Activated T-cell treated with anti-CD3 and anti-CD28 coated beads for 4 hours (primary cell): Measurements from ENCODE around the gene BHLHE23.

Source experiments
- DNase-seq: peaks from one replicate; pipeline ENCODE4 v3.0.0-alpha.2; 2020

The BHLHE23 gene

DNA sequence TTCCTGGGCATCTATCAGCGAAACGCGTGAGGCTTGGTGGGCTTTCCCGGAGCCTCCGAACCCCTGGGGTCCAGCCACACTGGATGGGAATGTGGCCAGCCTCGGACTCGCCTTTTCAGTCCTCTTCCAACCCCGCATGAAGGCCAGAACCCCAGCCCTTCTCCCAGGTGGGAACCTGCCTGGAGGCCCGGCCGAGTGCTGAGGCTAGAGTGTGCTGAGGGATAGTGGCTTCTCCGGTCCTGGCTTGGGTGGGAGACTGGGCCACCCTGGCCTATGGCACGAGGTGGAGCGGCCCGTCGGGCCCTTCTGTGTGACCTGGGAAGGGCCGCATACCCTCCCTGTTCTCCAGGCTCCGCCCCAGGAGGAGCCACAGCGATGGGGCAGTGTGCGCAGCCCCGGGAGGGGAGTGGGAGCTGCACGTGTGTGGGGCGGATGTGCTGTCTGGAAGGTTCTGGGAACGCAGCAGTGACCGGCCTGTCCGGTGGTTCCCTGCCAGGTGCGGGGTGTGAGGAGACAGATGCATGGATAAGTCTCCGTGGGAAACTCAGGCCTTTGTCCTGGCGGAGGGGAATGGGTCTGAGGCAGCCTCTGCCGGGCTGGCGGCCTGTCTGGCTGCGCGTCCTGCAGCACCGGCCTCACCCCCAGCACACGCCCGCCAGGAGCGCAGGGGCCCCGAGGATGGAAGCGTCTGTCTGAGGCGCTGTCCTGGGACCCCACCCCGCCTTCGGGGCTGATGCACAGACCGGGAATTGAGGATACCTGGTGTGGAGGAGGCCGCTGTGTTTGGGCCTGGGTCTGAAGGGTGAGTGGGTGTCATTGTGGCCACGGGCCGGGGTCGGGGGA, 1.1 kb upstream of the BHLHE23 start:
- no peak for DNase-seq

DNA sequence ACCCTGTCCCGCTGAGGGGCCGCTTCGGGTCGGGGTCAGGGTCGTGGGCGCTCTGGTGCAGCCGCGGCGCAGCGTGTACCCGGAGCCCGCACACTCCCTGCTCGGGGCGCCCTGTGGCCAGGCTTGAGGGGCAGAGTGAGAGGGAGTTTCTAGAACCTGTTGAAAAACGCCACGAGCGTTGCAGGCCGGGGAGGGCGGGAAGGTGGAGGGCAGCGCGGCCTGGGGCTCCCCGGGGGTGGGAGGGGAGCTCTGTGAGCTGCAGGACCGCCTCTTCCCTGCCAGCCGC, 539 bp upstream of the BHLHE23 start:
- no peak for DNase-seq

DNA sequence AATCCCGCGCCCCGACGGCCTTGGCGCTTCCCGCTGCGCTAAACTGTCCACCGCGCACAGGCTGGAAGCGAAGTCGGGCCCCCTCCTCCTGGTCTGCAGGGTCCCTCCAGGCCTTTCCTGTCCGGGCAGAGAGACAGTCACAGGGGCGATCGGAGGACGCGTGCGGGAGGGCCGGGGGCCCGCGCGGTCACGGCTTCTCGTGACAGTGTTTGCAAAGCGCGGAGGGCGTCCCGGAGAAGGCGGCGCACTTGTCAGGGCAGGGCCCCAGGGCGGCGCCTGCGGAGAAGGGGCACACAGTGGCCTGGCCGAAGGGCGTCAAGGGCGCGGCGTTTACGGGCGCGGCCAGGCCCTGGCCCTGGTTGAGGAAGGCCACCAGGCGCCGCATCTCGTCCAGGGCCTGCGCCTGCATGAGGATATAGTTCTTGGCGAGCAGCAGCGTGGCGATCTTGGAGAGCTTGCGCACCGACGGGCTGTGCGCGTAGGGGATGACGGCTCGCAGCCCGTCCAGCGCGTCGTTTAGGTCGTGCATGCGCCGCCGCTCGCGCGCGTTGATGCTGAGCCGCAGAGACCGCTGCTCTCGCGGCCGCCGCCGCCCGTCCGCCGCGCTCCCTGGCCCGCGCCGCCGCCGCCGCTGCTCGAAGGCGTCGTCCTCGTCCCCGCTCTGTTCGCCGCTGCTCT, 763 bp downstream of the BHLHE23 start:
- no peak for DNase-seq

DNA sequence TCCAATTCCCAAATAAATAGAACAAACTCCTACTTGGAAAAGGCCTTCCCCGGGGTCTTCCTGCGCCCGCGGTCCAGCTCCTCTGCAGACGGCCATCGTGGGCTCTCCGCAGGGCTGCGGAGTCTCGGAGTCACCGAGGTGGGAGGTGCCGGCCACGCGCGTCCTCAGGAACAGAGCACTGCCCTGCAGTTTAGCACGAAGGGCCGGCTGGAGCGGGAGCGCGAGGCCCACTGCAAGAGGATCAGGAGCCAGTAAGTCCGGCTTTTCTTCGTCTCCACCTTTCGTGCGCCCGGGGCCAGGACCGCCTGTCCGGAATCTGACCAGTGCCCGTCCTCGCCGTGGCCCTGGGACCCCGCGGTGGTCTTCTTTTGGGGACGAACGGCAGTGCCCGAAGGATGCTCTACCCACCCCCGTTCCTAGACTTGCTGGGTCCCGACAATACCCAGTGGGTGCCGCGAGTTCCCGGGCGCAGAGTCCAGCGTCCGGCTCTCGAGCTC, 1.4 kb downstream of the BHLHE23 start:
- DNase-seq = no peak

DNA sequence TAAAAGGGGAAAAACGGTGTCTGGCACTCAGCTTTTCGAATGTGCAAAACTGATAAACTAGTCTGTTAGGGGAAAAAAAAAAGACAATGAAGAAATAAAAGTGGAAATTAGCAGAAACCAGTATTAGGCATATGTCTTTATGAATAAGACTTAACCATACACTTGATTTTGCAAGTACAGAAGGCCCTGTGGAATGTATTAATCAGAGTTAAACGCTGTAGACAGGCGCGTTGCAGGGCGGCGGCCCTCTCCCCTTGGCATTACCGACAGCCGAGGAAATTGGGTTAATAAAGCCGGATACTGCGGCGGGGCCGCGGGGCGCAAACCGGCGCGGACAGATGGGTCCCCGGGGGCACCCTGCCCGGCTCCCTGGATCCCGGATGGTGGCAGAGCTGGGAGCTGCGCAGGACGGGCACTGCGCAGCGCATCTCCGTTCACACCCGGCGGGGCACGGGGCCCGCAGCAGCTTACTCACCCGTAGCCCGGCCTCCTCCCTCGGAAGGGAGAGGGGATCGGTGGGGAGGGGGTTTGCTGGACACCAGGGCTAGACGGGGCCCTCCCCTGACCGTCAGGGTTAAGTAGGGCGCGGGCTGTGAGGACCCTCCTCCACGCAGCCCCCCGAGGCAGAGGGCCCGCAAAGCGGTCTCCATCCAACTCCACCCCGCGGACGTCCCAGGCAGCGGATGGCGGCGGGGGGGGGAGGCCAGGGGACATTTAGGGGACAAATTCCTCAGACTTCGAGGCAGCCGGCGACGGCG, 2.0 kb downstream of the BHLHE23 start:
- no peak for DNase-seq

DNA sequence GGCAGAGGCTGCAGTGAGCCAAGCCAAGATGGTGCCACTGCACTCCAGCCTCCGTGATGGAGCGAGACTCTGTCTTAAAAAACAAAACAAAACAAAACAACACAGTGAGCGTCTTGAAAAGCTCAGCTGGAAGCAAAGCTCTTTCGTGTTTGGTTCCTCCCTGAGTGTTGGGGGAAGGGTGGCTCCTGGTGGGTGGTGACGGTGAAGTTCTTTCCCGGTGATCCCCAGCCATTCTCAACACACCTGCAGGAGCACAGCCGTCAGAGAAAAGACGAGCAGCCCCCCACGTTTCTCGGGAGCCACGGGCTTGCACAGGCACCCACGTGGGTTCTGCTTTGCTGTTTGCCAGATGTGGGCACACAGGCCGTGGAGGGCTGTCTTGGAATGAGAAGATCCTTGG, 3.2 kb downstream of the BHLHE23 start:
- DNase-seq = no peak

DNA sequence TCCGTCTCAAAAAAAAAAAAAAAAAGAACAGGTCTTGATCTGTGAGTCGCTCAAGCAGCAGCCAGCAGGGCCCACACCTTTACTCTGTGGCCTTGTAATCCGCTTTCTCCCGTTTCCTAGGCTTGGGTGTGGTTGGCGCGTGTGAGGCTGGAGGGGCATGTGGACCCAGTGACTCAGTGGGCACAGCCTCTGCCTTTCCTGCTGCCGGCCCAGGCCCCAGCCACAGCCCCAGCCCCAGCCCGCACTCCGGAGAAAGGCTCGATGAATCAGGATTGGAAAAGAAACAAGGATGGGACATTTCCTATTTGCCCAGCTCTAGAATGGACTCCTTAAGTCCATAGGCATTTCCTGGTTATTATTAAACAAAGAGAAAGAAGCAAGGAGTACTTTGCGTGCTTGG, 4.3 kb downstream of the BHLHE23 start:
- DNase-seq = no peak

DNA sequence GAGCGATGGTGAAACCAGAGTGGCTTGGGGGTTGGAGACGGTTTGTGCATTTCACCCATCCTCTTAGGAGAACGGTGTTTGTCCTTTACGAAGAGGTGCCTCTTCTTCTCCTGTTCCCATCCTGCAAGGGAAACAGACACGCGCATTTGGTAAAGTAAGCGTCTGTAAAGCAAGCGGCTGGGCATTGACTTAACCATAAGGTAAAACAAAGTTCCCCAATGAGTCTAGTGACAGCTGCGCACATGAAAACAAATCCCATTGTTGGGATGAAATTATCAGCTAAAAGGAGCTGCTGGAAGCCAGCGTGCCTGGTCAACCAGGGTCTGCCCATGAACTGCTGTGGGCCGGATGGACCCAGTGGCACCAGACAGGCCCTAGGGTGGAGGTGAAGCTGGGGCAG, 5.8 kb downstream of the BHLHE23 start:
- no peak for DNase-seq

DNA sequence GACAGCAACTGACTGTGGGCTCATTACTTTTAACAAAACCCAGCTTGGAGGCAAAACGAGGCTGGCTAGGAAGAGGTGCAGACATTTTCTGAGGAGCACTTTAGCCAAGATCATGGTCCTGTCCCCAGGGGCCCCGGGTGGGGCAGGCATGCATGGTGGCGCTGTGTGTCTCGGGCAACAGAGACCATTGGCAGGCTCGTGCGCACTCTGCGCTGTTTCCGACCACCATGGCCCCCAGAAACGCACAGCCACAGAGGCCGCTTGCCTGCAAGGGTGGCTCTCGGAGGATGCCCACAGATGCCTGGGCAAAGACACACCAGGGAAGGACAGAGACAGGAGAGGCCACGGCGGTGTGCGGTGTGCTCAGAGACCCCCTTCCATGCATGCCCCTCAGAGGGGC, 6.7 kb downstream of the BHLHE23 start:
- DNase-seq = no peak

DNA sequence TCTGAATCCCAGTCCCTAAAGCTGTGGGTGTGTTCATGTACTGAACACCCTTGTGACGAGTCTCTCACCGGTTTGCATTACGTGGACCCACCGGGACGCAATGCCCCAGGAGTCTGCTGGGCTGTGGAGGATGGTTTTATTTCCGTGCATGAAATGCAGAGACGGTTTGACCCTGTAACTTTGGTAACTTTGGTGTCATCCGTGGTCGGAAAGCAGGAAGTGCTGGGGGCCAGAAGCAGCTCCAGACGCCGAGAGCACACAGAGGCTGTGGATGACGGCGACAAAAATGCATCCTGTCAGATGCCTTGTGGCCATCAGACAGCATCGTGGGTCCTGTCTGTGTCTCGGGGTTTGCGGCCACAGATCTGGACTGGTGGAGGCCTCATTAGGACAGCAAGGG, 7.2 kb downstream of the BHLHE23 start:
- DNase-seq = no peak

DNA sequence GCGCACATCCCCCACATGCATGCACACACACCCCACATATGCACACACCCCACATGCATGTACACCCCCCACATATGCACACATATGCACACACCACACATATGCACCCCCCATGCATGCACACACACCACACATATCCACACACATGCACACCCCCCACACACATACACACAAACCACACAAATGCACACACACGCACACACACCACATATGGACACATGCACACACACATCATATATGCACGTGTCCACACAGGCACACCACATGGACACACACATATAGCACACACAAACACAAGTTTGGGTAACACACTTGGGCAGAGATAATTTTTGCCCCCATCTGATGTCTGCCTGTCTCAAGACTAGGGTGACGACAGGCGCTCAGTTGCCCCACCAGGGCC, 8.3 kb downstream of the BHLHE23 start:
- no peak for DNase-seq

DNA sequence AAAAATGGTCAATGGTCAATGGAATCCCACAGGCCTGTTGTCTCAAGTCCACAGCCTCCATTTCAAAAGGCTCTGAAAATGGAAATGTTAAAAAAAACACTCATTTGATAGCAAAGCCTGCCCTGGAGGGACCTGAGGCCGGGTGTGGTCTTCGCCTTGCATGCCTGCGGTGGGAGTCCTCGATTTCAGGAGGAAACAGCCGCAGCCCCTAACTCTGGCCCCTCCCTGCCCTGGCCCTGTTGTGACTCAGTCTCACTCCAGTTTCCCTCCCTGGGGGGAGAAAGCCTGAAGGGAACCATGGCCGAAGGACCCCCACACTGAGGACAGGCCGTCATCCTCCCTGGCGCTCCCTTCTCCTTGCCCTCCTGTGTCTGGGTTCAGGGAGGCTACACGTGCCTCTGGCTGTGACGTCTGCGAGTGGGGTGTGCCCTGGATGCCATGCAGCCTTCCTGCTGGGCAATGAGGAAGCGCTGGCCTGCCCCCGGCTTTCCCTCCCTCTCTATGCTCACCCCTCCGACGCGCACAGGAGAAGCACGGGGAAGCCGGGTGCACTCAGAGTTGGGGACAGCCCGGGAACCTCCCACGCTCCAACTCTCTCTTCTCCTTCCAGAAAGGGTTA, 9.2 kb downstream of the BHLHE23 start:
- DNase-seq = no peak

DNA sequence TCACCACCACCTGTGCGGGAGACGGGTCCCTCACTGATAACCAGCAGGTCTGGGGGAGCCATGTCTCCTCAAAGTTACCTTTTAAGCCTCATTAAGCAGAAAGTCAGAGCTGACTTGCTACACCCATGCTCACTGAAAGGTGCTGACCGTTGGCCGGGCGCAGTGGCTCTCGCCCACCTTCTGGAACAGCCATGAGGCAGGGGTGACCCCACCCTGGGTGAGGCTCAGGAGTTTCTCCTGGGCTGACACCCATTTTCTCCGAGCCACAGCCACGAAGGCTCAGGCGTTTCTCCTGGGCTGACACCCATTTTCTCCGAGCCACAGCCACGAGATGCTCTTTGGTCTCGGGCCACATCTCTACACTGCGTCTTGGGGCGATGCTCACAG, 10.2 kb downstream of the BHLHE23 start:
- no peak for DNase-seq

DNA sequence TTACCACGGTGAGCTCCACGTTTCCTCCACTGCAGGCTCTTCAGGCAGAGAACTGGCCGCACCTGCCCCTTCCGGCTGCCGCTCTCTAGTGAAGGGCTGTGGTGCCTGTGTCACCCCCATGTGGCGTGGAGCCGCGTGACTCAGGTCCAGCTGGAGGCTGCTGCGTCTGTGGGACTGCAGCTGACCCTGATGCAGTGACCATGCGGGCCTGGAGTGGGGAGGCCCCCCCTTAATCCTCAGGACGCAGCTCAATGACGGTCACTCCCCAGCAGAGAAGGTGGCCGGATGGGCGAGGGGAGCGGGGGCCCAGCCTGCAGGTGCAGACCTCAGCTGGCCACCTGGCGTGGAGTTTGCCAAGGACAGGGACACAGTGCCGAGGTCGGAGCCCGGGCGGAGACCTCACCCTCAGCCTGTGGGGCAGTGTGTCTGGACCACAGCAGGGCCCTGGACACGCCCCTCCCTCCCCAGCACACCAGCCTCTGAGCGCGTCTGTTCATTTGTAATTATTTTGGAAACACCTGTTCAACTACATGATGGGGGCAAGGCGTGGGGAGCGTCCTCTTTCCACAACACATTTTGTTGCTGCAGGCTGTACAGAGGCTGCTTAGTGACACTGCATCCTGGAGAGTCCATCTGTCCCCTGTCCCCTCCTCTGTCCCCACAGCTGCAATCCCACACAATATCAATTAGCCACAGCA, 10.7 kb downstream of the BHLHE23 start:
- DNase-seq = no peak

DNA sequence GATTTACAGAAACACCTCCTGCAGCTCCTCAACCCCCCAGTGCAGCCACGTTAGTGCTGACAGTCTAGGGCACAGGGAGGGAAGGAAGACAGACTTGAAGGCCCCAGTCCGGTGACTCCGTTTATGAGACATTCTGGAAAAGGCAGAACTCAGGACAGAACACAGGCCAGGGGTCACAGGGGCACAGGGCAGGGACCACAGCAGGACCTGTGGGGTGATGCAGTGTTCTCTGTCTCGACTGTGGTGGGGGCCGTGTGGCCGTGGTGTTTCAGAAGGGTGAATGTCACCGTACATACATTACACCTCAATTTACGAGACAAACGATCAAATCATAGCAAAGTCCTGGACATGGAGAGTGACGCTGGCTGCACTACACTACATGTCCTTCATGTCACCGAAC, 11.3 kb downstream of the BHLHE23 start:
- no peak for DNase-seq

DNA sequence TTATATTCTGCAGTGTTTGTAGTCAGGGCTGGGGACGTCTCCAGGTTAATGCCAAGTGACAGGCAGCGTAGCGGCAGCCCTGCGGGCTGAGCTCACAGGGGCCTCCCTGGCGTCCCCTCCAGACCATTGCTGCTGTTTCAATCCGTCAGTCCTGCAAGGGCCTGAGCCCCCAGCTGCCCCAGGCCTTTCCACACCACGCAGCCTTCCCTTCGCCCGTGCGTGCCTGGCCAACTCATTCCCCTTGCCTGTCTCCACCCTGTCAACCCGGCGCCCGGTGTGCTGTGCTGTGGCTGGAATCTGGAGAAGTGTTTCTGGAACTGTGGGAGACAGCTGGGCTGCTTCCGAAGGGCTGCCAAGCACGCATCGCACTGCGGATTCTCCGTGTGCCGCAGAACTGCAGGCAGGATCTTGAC, 11.9 kb downstream of the BHLHE23 start:
- DNase-seq = no peak

DNA sequence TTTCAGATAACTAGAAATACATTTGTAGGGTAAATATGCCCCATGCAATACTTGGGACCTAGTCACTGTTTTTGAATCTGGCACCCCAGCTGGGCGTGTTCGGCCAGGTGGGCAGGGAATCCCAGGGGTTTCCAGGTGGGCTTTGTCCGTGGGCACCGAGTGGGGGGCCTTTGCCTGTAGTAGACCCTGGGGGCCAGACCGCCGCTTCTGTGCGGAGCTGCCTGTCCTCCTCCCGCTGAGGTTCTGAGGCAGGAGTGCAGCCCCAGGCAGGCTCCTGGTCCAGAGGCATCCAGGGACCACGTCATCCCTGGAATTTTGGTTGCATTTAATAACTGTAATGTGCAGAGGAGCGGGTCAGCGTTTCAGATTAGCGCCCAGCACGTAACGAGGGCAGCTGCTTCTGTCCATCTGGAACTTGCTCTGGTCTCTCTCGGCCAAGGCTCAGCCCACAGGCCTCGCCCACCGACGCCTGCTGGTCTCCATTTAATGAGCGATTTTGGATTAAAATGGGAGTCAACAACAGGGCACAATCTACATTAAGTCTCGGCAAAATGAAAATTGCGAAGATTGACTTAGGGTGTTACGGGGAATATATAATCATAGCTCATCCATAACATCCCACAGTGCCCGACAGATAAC, 12.8 kb downstream of the BHLHE23 start:
- no peak for DNase-seq

DNA sequence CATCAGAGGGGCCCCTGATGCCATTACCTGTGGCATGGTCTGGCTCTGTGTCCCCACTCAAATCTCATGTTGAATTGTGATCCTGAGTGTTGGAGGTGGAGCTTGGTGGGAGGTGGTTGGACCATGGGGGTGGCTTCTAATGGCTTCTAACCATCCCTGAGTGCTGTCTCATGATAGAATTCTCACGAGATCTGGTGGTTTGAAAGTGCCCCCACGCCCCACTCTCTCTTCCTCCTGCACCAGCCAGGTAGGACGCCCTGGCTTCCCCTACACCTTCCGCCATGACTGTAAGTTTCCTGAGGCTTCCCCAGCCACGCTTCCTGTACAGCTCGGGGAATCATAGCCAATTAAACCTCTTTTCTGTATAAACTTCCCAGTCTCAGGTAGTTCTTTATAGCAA, 14.9 kb downstream of the BHLHE23 start:
- DNase-seq = no peak

DNA sequence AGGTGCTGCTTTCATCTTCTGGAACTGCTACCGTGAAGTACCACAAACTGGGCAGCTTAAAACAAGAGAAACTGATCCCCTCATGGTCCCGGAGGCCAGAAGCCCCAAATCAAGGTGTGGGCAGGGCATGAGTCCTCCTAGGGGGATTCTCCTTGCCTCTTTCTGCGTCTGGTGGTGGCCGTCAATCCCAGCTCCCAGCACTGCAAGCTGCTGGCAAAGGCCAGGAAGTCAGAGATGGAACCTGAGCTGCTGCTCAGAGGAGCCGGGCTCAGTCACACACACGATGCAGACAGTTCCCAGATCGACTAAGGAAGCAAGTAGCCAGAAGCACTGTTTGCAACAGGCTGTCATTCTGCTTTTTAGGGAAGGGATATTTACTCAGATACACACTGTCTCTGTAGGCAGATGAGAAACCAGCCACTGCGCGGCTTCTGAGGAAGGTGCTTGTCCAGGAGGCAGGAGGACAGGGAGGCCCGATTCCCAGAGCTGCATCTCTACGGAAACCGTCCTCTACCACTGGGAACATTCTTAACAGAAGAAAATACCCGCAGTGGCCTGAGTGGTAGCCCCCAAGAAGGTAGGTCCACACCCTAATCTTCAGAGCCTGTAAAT, 15.5 kb downstream of the BHLHE23 start:
- no peak for DNase-seq

DNA sequence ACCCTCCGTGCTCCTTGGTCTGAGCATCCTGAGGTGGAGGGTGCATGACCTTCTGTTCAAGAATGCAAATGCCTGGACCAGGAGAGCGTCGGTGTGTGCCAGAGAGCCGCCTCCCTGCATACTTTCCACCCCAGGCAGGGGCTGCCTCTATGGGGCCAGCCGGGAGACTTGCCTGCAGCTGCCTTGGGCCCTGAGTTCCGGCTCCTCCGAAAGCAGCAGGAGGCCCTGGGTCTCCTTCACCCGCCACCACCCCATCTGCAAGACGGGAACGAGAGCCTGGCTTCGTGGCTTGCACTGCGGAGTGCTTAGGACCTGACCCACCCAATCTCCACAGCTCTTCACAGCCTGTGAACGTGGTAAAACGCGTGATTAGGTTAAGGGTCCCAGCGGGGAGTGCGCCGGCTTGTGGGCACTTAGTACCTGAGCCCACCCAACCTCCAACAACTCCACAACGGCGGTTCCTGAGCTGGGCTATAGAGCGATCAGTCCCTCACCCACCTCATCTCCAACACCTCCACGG, 16.4 kb downstream of the BHLHE23 start:
- no peak for DNase-seq

DNA sequence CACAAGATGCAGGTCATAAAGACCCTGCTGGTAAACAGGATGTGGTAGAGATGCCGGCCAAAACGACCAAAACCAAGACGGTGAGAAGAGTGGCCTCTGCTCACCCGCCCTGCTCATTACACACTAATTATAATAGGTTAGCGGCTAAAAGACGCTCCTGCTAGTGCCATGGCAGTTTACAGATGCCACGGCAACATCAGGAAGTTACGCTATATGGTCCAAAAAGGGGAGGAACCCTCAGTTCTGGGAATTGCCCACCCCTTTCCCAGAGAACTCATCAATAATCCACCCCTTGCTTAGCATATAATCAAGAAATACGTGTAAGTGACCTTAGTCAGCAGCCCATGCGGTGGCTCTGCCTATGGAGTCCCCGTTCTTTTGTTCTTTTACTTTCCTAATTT, 17.6 kb downstream of the BHLHE23 start:
- no peak for DNase-seq

DNA sequence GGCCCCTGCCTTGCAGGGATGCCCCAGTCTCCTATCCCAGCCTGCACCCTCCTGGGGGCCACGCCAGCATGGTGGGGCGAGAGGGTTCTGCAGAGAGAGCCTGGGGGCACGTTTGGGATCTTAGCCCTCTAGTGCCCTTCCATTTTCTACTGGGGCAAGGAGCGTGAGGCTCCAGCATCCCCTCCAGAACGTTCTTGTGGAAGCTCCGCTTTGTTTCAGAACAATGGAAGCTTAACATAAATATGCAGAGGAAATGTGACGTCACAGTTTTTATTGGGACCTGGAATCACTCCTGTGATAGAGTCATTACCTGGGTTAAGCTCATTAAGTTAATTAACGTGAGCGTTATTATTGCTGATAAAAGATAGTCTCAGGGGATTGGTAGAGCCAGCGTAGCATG, 19.6 kb downstream of the BHLHE23 start:
- no peak for DNase-seq
